Endothelial cell of umbilical vein (primary cell): ENCODE results near the gene ADA. TPM values are rescaled to one million over a fixed set of nuclear protein-coding genes. Genes with fewer than 3 reads are reported as not detected.

Experiments used
- BruUV-seq: library from RNA; stranded (reverse); fragments of 400-500 nt; replicated peaks from 2 replicates; lab custom pipeline; 2021; lab: Mats Ljungman, UMichigan
- CTCF ChIA-PET: fragments of 300-600, 350-600 bp; sonication (Branson Sonifier 250); formaldehyde crosslinking; loops from one replicate; lab custom pipeline; 2021; ENCODE audit warnings: antibody characterized with exemption, inconsistent platforms; lab: Charles Lee
- POLR2A ChIA-PET: fragments of 300-600, 350-600 bp; sonication (Branson Sonifier 250); formaldehyde crosslinking; loops from one replicate; lab custom pipeline; 2021; ENCODE audit warnings: antibody characterized with exemption, inconsistent platforms; lab: Charles Lee
- DNase-seq: peaks from one replicate; pipeline ENCODE4 v3.0.0-alpha.2; 2011; ENCODE audit warnings: low read depth, low spot score
- FAIRE-seq: peaks from 2 replicates; lab custom pipeline; 2011; peaks lifted over from hg19 to GRCh38; lab: Jason Lieb, UNC
- H2AFZ ChIP-seq: 2 replicates; pipeline ENCODE4 v1.6.0; 2012; ENCODE audit warnings: low read depth, low read length, control low read depth, inconsistent platforms
- H3K27ac ChIP-seq: 2 replicates; pipeline ENCODE4 v1.5.1; 2011; ENCODE audit warnings: low read depth, mild to moderate bottlenecking, control low read depth, low read length, moderate library complexity; ENCODE audit not compliant: insufficient read depth
- H3K27me3 ChIP-seq, 2 experiments: 2 replicates each; pipeline versions ENCODE4 v1.6.0 to v1.6.1; 2011; ENCODE audit warnings: low read length in 2 of 2, mixed read lengths in 1 of 2; ENCODE audit not compliant: control insufficient read depth in 2 of 2, insufficient read depth in 2 of 2
- H3K36me3 ChIP-seq, 2 experiments: 2 replicates in 1 of 2; 3 replicates in 1 of 2; pipeline ENCODE4 v1.5.1; 2011; ENCODE audit warnings: low read length in 2 of 2, mild to moderate bottlenecking in 1 of 2, moderate library complexity in 1 of 2; ENCODE audit not compliant: control insufficient read depth in 2 of 2, insufficient read depth in 2 of 2; ENCODE audit errors: extremely low read depth in 1 of 2
- H3K4me1 ChIP-seq: 3 replicates; pipeline ENCODE4 v1.5.1; 2011; ENCODE audit warnings: mild to moderate bottlenecking, low read length; ENCODE audit not compliant: control insufficient read depth, insufficient read depth; ENCODE audit errors: extremely low read depth
- H3K4me2 ChIP-seq: 2 replicates; pipeline ENCODE4 v1.6.1; 2011; ENCODE audit warnings: low read length, control low read depth, mixed read lengths; ENCODE audit not compliant: insufficient read depth
- H3K4me3 ChIP-seq, 3 experiments: fragments of 200-600 bp in 1 of 3; sonication (generic), shearing (Covaris generic) in 1 of 3; replicated peaks in 1 of 3; 2 replicates each; pipeline ENCODE4 v1.5.1; 2011 to 2016; ENCODE audit warnings: control low read depth in 3 of 3, low read length in 3 of 3, mild to moderate bottlenecking in 2 of 3, inconsistent platforms in 1 of 3, low read depth in 1 of 3, moderate library complexity in 1 of 3; ENCODE audit not compliant: insufficient read depth in 1 of 3
- H3K79me2 ChIP-seq: 2 replicates; pipeline ENCODE4 v1.6.0; 2012; ENCODE audit warnings: low read length, inconsistent platforms; ENCODE audit not compliant: control insufficient read depth, insufficient read depth
- H3K9ac ChIP-seq: replicated peaks from 2 replicates; pipeline ENCODE3; 2011; ENCODE audit warnings: low read length, control low read depth; ENCODE audit not compliant: insufficient read depth; ENCODE audit errors: extremely low read depth
- H3K9me1 ChIP-seq: replicated peaks from 3 replicates; pipeline ENCODE4 v1.6.0; 2011; ENCODE audit warnings: mild to moderate bottlenecking, low read length; ENCODE audit not compliant: control insufficient read depth, insufficient read depth; ENCODE audit errors: extremely low read depth
- H3K9me3 ChIP-seq: replicated peaks from 2 replicates; pipeline ENCODE4 v1.5.1; 2012; ENCODE audit warnings: low read length, inconsistent platforms; ENCODE audit not compliant: control insufficient read depth, insufficient read depth
- H4K20me1 ChIP-seq: replicated peaks from 2 replicates; pipeline ENCODE3; 2011; ENCODE audit warnings: mild to moderate bottlenecking, low read length; ENCODE audit not compliant: control insufficient read depth, insufficient read depth; ENCODE audit errors: extremely low read depth
- FOS ChIP-seq: IDR thresholded peaks from 2 replicates; pipeline ENCODE4 v1.6.1; 2011; ENCODE audit warnings: mild to moderate bottlenecking, low read length, moderate library complexity, borderline replicate concordance; ENCODE audit not compliant: insufficient read depth
- GATA2 ChIP-seq: IDR thresholded peaks from 2 replicates; pipeline ENCODE4 v1.7.0; 2011; ENCODE audit warnings: low read depth, mild to moderate bottlenecking, moderate library complexity, mixed read lengths, low read length; ENCODE audit not compliant: insufficient read length, insufficient read depth
- JUN ChIP-seq: IDR thresholded peaks from 2 replicates; pipeline ENCODE4 v1.6.1; 2011; ENCODE audit warnings: borderline replicate concordance, low read depth; ENCODE audit not compliant: insufficient read length, insufficient read depth
- MYC ChIP-seq: IDR thresholded peaks from one replicate; pipeline ENCODE4 v1.6.1; 2011; ENCODE audit warnings: mild to moderate bottlenecking, low read depth, low read length
- POLR2AphosphoS5 ChIP-seq: IDR thresholded peaks from 2 replicates; pipeline ENCODE4 v1.6.1; 2012; ENCODE audit warnings: low read depth, mild to moderate bottlenecking, control low read depth, low read length, moderate library complexity; ENCODE audit not compliant: insufficient read depth
- dilution Hi-C: fragments of 300-500 bp; cut with MboI; formaldehyde crosslinking; loops from one replicate; pipeline ENCODE4 v1.15.0; 2019; ENCODE audit warnings: low sequenced_read_pairs; ENCODE audit not compliant: extremely low pct_ligation_motif_present
- intact Hi-C: fragments of 100-400 bp; cut with micrococcal nuclease; formaldehyde crosslinking; loops from one replicate; pipeline ENCODE4 v1.10.0; 2022
- polyA plus RNA-seq, 4 experiments: library from polyadenylated mRNA; depleted of rRNA in 3 of 4; stranded (reverse) in 3 of 4; unstranded in 1 of 4; fragments of >200 nt; gene quantifications; 2 replicates each; pipeline versions ENCODE4 v1.2.1 to v1.2.3, GENCODE V29; 2011 to 2012; ENCODE audit warnings: missing spikeins in 1 of 4
- total RNA-seq: library from RNA; stranded (reverse); gene quantifications from 2 replicates; pipeline ENCODE4 v1.2.3, GENCODE V29; 2021
- TF ChIP-seq, protein P1 (sequence below): IDR thresholded peaks from 2 replicates; pipeline ENCODE4 v1.6.1; 2011; ENCODE audit not compliant: insufficient read depth, insufficient read length
- TF ChIP-seq, protein P2 (sequence below), 2 donors: IDR thresholded peaks; 1 replicate in 1 of 2; 2 replicates in 1 of 2; pipeline ENCODE4 v1.5.1; 2011; ENCODE audit warnings: low read length in 2 of 2, mild to moderate bottlenecking in 2 of 2, moderate library complexity in 2 of 2, control low read depth in 1 of 2, inconsistent platforms in 1 of 2, low read depth in 1 of 2; ENCODE audit not compliant: insufficient read depth in 1 of 2; ENCODE audit errors: extremely low read depth in 1 of 2

Gene ADA
- total and polyA plus RNA-seq, 2 donors (not counting 3 experiments of a cell fraction or from before 2014, with no cell fraction given): 26.3 to 33.1 TPM

DNA sequence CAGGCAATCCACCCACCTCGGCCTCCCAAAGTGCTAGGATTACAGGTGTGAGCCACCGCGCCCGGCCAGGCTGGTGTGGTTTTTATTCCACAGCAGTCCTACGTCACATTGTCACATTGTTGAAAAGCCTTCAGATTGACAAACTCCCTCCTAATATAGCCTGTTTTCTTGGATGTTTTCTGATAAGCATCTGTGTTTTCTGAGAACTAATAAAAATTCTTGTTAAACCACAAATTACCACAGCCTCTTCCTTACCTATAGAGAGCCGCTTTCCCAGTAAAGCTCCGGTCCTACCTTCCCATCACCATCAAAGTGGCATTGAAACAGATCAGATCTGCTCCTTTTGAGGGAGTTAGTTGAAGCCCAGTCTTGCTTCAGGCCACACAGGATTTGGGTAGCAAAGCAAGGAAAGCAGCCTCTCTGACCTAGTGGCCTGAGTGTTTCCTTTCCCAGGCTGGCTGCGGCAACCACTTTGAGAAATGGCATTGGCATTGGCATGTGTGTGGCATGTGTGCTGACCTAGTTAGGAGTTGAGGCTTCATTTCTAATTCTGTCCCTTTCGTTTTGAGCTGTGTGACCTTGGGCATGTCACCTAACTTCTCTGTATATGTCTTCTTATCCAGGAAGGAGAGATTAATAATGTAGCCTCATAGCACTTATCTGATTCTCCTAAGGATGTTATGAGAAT lies 70.8 kb downstream of the ADA start:
- DNase-seq (peak; percentile 69), FAIRE-seq (peak; percentile 48)
- no TSS peak for BruUV-seq
- Histone ChIP-seq H3K9me3 (no peaks in the 10 kb centered on the region), H3K27me3 (no peaks in the 10 kb centered on the region), H3K9ac (peak overlapping the region; percentile 12), H3K79me2 (peaks cover 51% of the 10 kb centered on the region), H4K20me1 (no peaks in the 10 kb centered on the region), H2AFZ (no peak overlapping the region), H3K4me1 (peaks cover 75% of the 10 kb centered on the region), H3K4me2 (peak overlapping the region; percentile 57), H3K27ac (peak overlapping the region; percentile 96), H3K9me1 (no peaks in the 10 kb centered on the region), H3K36me3 (no peaks in the 10 kb centered on the region), H3K4me3 (no peak overlapping the region)
- dilution Hi-C loops: no loop called here
- TF ChIP-seq, protein P1, sequence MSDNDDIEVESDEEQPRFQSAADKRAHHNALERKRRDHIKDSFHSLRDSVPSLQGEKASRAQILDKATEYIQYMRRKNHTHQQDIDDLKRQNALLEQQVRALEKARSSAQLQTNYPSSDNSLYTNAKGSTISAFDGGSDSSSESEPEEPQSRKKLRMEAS: no peak
- no peak for TF ChIP-seq GATA2
- CTCF ChIA-PET: interaction anchor here (0.9 to 2.8 kb wide), 4 partner anchors 17 to 105 kb away, joined by 4 to 8 read pairs (median 4); no protein-coding TSS in a partner anchor
- intact Hi-C loops: no loop called here
- POLR2A ChIA-PET: no interaction called here

DNA sequence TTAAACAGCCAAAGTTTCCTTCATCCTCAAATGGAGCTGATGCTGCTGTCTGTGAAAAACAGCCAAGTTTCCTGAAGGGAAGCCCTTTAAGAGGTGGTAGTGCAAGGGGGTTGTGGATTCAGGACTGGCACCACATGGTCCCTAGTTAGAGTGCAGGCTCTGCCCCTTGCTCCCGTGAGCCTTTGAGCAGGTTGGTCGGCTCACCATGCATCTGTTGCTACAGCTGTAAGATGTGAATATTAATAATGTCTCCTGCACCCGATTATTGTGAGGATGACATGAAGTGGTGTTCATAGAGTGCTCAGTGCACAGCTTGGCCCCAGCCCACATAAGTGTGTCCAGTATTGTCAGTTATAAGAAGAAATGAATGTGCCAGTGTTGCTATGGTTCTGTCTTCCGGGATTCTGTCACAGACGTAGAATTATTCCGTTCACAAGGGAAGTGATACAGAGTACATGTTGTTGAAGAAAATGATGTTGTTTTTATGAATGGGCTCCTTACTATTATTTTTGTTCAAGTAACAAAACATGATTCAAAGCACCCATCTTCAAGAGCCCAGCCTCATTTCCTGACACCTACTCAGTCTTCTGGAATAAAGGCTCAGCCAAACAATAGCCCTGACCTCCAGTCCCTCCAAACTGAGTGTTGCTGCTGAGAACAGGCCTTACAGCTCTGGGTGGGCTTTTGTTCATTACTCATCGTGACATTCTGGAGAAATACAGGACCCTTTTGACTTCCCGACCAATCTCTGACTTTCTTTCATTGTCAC lies 72.0 kb downstream of the ADA start:
- no peaks in the 10 kb centered on the region for H4K20me1 ChIP-seq
- H3K4me1 ChIP-seq: peaks cover 63% of the 10 kb centered on the region
- ChIA-PET POLR2A (no interaction called here), CTCF (interaction anchor here (0.9 to 1.6 kb wide), 4 partner anchors 13 to 106 kb away, joined by 4 to 5 read pairs (median 4); no protein-coding TSS in a partner anchor)
- H3K9ac ChIP-seq: peak overlapping the region; percentile 53
- dilution Hi-C loops: no loop called here
- H3K4me3 ChIP-seq: no peak overlapping the region
- DNase-seq (peak; percentile 93), FAIRE-seq (peak; percentile 96)
- peak overlapping the region; percentile 96 for H3K27ac ChIP-seq
- TF ChIP-seq, protein P2, sequence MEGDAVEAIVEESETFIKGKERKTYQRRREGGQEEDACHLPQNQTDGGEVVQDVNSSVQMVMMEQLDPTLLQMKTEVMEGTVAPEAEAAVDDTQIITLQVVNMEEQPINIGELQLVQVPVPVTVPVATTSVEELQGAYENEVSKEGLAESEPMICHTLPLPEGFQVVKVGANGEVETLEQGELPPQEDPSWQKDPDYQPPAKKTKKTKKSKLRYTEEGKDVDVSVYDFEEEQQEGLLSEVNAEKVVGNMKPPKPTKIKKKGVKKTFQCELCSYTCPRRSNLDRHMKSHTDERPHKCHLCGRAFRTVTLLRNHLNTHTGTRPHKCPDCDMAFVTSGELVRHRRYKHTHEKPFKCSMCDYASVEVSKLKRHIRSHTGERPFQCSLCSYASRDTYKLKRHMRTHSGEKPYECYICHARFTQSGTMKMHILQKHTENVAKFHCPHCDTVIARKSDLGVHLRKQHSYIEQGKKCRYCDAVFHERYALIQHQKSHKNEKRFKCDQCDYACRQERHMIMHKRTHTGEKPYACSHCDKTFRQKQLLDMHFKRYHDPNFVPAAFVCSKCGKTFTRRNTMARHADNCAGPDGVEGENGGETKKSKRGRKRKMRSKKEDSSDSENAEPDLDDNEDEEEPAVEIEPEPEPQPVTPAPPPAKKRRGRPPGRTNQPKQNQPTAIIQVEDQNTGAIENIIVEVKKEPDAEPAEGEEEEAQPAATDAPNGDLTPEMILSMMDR (IDR thresholded peaks at IDR 0.05; ENCODE audit: extremely low read depth in 1 of 2, insufficient read depth in 1 of 2, low read depth in 1 of 2, low read length in 2 of 2): no peak
- TF ChIP-seq GATA2 (peak; percentile 10), POLR2AphosphoS5 (peak; percentile 67), JUN (peak; percentile 35), MYC (no peak), FOS (peak; percentile 60)
- no peaks in the 10 kb centered on the region for H3K27me3 ChIP-seq
- H3K79me2 ChIP-seq: peaks cover 40% of the 10 kb centered on the region
- H3K4me2 ChIP-seq: peak overlapping the region; percentile 67
- no peaks in the 10 kb centered on the region for H3K9me1 ChIP-seq
- no peaks in the 10 kb centered on the region for H3K36me3 ChIP-seq
- H2AFZ ChIP-seq: no peak overlapping the region
- intact Hi-C loops: no loop called here
- no peaks in the 10 kb centered on the region for H3K9me3 ChIP-seq
- BruUV-seq: no TSS peak
